GM06990 (cell line): ENCODE results near the gene KIAA1586.

Experiments used
- DNase-seq: peaks from one replicate; pipeline ENCODE4 v3.0.0-alpha.2; 2011; ENCODE audit not compliant: insufficient read length; ENCODE audit errors: extremely low read depth
- H3K27me3 ChIP-seq: replicated peaks from 2 replicates; pipeline ENCODE4 v1.6.0; 2011; ENCODE audit warnings: low read length; ENCODE audit not compliant: control insufficient read depth, insufficient read depth
- H3K36me3 ChIP-seq: 2 replicates; pipeline ENCODE4 v1.5.1; 2011; ENCODE audit warnings: low read length; ENCODE audit not compliant: control insufficient read depth, insufficient read depth
- H3K4me3 ChIP-seq: replicated peaks from 2 replicates; pipeline ENCODE4 v1.5.1; 2011; ENCODE audit warnings: low read depth, mild to moderate bottlenecking, control low read depth, low read length
- TF ChIP-seq, protein P1 (sequence below): IDR thresholded peaks from 2 replicates; pipeline ENCODE4 v1.5.1; 2011; ENCODE audit warnings: low read length, control low read depth, mild to moderate bottlenecking, inconsistent platforms; ENCODE audit not compliant: insufficient read depth, poor library complexity, severe bottlenecking

The KIAA1586 gene

DNA sequence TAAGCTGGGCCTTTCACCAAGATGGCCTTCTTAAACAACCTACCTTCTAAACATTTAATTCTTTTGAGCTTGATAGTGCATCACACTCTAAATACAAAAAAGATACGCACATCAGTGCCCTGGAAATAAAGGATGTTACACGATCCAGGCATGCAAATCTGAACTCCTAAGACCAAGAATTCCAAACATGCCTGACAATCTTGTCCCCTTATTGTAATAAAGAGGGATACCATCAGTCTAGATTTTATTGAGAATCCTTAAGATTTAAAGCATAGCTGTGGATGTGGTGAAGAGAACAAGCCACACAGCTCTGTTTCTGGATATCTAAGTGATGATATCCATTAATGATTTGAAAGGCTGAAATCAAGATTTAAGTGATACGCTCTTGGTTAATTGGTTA, 56.5 kb downstream of the KIAA1586 start:
- no peak overlapping the region for H3K4me3 ChIP-seq
- no peak for DNase-seq
- TF ChIP-seq, protein P1, sequence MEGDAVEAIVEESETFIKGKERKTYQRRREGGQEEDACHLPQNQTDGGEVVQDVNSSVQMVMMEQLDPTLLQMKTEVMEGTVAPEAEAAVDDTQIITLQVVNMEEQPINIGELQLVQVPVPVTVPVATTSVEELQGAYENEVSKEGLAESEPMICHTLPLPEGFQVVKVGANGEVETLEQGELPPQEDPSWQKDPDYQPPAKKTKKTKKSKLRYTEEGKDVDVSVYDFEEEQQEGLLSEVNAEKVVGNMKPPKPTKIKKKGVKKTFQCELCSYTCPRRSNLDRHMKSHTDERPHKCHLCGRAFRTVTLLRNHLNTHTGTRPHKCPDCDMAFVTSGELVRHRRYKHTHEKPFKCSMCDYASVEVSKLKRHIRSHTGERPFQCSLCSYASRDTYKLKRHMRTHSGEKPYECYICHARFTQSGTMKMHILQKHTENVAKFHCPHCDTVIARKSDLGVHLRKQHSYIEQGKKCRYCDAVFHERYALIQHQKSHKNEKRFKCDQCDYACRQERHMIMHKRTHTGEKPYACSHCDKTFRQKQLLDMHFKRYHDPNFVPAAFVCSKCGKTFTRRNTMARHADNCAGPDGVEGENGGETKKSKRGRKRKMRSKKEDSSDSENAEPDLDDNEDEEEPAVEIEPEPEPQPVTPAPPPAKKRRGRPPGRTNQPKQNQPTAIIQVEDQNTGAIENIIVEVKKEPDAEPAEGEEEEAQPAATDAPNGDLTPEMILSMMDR = no peak
- no peaks in the 10 kb centered on the region for H3K27me3 ChIP-seq
- peaks cover 10% of the 10 kb centered on the region for H3K36me3 ChIP-seq

DNA sequence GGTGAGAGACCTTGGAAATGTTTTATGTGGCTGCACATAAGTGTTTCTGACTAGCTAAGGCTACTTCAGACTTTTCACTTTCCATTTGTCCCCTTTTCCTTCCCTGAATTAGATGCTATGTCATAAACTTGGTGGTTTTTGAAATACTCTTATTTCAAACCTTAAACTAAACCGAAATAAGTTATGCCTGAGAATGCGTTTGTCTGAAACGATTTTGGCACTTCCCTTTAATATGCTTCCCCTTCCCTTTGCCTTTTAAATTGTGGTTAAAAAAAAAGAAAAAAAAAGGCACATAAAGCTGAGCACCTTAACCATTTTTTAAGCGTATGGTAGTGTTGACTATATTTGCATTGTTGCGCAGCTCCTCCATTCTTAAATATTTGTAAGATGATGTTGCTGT, 57.8 kb downstream of the KIAA1586 start:
- DNase-seq = no peak
- H3K36me3 ChIP-seq = peaks cover 10% of the 10 kb centered on the region
- TF ChIP-seq, protein P1 = no peak
- H3K27me3 ChIP-seq = no peaks in the 10 kb centered on the region
- H3K4me3 ChIP-seq = no peak overlapping the region
